Measurements from ENCODE around the gene CYP2C19.

DNA sequence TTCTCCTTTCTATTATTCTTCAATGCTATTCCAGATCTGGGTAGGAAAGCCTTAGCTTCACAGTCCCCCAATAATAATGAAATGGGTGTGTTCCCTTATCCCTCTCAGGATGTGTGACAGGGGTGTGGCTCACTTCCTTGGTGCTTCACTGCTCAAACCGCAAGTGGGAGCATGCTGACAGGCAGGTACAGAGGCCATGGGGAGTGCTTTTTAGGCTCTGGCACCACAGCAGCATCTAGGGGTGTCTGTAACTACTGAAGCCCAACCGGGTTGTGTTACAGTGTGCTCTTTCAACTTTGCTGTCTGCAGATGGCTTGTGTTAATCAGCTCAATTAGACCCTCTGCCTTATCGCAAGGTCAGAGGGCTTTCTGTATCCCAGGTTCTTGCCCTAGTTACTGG is 96.6 kb downstream of the CYP2C19 start:
- no peak for TF ChIP-seq EZH2 (IDR thresholded peaks at IDR 0.05)
- TF ChIP-seq POLR2AphosphoS5 (IDR thresholded peaks at IDR 0.05; ENCODE audit: borderline replicate concordance, low read depth, low read length) = no peak

All from SK-N-MC (cell line).